GM23338 (cell line): ENCODE data around the gene TEX10.

Experiments used
- EZH2 ChIP-seq: fragments of 200-600 bp; sonication (generic); IDR thresholded peaks from one replicate; pipeline ENCODE4 v1.8.0; 2017; ENCODE audit warnings: antibody characterized with exemption, mild to moderate bottlenecking, low read depth; ENCODE audit not compliant: unreplicated experiment
- JUNB ChIP-seq: IDR thresholded peaks from one replicate; pipeline ENCODE4 v1.6.1; 2016; ENCODE audit warnings: antibody characterized with exemption; ENCODE audit not compliant: unreplicated experiment
- POLR2AphosphoS5 ChIP-seq: IDR thresholded peaks from 2 replicates; pipeline ENCODE4 v1.6.1; 2016; ENCODE audit warnings: antibody characterized with exemption, low read depth
- TF ChIP-seq, protein P1 (sequence below), 2 experiments: fragments of 200-600 bp in 1 of 2; sonication (generic) in 1 of 2; conservative IDR thresholded peaks; 2 replicates each; pipeline versions ENCODE4 v1.5.1 to v1.6.1; 2016 to 2017; ENCODE audit warnings: antibody characterized with exemption in 2 of 2, low read depth in 2 of 2, mild to moderate bottlenecking in 2 of 2, moderate library complexity in 1 of 2
- TF ChIP-seq, protein P2 (sequence below): IDR thresholded peaks from one replicate; pipeline ENCODE4 v1.6.1; 2018; ENCODE audit warnings: antibody characterized with exemption; ENCODE audit not compliant: unreplicated experiment

DNA sequence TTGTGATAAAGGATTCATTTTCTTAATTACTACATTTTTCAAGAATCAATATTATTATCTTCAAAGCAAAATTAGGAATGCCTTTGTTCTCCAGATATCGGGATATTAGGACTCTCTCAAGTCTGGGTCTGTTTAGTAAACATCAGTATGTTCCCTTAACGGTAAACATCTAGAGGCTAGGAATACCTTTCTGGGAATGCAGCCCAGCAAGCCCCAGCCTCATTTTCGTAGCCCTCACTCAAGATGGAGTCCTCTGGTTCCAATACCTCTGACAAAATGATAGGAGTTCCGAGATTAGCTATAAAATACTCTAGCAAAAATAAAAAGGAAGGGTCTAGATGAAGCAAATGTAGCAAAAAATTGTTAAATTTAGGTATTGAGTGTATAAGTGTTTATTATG, 84.5 kb downstream of the TEX10 start:
- TF ChIP-seq, protein P1, sequence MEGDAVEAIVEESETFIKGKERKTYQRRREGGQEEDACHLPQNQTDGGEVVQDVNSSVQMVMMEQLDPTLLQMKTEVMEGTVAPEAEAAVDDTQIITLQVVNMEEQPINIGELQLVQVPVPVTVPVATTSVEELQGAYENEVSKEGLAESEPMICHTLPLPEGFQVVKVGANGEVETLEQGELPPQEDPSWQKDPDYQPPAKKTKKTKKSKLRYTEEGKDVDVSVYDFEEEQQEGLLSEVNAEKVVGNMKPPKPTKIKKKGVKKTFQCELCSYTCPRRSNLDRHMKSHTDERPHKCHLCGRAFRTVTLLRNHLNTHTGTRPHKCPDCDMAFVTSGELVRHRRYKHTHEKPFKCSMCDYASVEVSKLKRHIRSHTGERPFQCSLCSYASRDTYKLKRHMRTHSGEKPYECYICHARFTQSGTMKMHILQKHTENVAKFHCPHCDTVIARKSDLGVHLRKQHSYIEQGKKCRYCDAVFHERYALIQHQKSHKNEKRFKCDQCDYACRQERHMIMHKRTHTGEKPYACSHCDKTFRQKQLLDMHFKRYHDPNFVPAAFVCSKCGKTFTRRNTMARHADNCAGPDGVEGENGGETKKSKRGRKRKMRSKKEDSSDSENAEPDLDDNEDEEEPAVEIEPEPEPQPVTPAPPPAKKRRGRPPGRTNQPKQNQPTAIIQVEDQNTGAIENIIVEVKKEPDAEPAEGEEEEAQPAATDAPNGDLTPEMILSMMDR (conservative IDR thresholded peaks at IDR 0.05; ENCODE audit: low read depth in 2 of 2): no peak
- TF ChIP-seq POLR2AphosphoS5: no peak
- TF ChIP-seq JUNB: no peak
- TF ChIP-seq, protein P2, sequence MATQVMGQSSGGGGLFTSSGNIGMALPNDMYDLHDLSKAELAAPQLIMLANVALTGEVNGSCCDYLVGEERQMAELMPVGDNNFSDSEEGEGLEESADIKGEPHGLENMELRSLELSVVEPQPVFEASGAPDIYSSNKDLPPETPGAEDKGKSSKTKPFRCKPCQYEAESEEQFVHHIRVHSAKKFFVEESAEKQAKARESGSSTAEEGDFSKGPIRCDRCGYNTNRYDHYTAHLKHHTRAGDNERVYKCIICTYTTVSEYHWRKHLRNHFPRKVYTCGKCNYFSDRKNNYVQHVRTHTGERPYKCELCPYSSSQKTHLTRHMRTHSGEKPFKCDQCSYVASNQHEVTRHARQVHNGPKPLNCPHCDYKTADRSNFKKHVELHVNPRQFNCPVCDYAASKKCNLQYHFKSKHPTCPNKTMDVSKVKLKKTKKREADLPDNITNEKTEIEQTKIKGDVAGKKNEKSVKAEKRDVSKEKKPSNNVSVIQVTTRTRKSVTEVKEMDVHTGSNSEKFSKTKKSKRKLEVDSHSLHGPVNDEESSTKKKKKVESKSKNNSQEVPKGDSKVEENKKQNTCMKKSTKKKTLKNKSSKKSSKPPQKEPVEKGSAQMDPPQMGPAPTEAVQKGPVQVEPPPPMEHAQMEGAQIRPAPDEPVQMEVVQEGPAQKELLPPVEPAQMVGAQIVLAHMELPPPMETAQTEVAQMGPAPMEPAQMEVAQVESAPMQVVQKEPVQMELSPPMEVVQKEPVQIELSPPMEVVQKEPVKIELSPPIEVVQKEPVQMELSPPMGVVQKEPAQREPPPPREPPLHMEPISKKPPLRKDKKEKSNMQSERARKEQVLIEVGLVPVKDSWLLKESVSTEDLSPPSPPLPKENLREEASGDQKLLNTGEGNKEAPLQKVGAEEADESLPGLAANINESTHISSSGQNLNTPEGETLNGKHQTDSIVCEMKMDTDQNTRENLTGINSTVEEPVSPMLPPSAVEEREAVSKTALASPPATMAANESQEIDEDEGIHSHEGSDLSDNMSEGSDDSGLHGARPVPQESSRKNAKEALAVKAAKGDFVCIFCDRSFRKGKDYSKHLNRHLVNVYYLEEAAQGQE: no peak
- no peak for TF ChIP-seq EZH2
